Stimulated activated CD8-positive, alpha-beta memory T cell treated with anti-CD3 and anti-CD28 coated beads, Interleukin-15, amount 100 ng/mL, for 4 hours (primary cell): ENCODE measurements around the gene PIP5K1B.

Experiments
- DNase-seq, 2 donors: peaks; one replicate each; pipeline ENCODE4 v3.0.0-alpha.2; 2020; ENCODE audit warnings: low read depth in 2 of 2

Gene PIP5K1B

DNA sequence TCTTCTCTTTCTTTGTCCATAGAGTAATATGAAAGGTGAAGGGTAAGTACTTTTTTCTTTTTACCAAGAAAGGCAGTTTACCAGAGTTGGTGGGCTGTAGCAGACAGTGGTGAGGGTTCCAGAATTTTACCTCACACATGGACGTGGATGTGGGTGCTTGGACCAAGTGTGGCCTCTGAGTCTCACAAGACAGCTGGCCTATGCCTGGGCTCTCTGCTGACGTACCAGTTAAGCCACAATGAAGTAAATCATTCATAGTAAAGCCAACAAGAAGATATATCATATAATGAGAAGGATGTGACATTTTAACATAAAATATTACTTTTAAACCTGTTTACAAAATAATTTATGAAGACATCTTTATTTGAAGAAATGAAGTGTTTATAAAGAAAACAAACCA, 202.9 kb downstream of the PIP5K1B start:
- no peak for DNase-seq

- no peak for DNase-seq
These were observed 207.5 kb downstream of the PIP5K1B start for GRCh38 chr9:68912561-68912960.

DNA sequence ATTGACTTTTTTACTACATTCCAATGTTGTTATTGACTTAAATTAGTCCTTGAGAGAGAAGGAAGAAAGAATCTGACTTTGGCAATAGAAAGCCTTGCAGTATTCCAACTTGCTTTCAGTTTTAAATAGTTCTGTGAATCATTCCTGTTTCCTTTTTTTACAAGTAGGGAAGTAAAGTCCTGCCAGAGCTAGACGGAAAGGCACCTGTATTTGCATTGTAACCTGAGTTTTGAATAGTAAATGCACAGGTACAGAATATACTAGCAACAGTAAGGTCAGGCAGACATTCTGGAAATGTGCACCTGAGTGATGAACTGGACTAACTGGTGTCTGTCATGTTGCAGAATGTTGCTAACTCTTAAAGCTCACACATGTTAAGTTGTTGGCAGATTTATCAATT, 208.0 kb downstream of the PIP5K1B start:
- no peak for DNase-seq

GRCh38 chr9:68914751-68915150, 209.7 kb downstream of the PIP5K1B start:
- DNase-seq, result no peak

GRCh38 chr9:68919661-68920060, 214.6 kb downstream of the PIP5K1B start:
- DNase-seq, result no peak

- no peak for DNase-seq
These were observed 215.9 kb downstream of the PIP5K1B start for GRCh38 chr9:68920921-68921320.

DNA sequence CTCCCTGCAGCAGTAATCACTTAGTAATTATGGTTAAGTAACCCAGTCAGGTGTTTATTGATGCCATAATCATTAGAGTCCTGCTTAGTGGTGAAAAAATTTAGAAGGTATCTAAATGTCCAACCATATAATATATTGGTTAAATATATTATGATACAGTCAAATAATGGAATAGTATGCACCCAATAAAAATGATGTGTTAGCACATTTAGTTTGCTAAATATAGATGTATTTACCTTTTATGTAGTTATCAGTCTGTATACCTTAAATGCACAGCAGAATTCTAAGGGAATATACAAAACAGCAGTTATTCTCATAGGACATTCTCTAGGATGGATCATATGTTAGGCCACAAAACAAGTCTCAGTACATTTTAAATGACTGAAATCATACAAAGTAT, 218.4 kb downstream of the PIP5K1B start:
- no peak for DNase-seq

- no peak for DNase-seq
These were observed 220.1 kb downstream of the PIP5K1B start for GRCh38 chr9:68925175-68925574.

DNA sequence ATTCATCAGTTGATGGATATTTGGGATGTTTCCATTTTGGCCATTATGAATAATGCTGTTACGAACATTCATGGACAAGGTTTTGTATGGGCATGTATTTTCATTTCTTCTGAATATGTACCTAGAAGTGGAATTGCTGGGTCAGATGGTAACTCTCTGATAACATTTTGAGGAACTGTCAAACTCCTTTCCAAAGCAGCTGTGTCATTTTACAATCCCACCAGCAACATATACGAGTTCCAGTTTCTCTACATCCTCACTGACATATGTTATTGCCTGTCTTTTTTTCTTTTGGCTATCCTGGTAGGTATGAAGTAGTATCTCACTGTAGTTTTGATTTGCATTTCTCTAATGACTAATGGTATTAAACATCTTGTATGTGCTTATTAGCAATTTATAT, 222.1 kb downstream of the PIP5K1B start:
- no peak for DNase-seq

DNA sequence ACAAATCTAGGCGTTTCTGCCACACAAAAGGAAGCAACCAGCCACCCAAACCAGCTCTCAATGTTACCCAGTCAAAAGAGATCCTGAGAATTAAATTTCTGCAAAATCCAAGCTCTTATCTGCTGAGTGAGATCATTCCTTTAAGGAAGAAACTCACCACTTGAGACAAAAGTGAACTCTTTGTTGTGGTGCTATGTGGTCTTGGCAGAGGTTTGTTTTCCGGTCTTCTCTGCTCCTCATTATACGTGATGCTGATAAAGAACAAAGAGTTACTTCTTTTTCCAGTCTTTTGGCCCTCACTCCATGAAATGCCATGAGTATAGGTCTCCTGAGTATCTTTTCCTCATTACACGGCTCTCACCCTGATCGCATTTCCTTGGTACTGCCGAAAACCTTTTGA, 226.8 kb downstream of the PIP5K1B start:
- DNase-seq, result no peak

- DNase-seq, result no peak
These were observed 227.4 kb downstream of the PIP5K1B start for GRCh38 chr9:68932458-68932857.

GRCh38 chr9:68933434-68934328, 228.6 kb downstream of the PIP5K1B start:
- no peak for DNase-seq

DNA sequence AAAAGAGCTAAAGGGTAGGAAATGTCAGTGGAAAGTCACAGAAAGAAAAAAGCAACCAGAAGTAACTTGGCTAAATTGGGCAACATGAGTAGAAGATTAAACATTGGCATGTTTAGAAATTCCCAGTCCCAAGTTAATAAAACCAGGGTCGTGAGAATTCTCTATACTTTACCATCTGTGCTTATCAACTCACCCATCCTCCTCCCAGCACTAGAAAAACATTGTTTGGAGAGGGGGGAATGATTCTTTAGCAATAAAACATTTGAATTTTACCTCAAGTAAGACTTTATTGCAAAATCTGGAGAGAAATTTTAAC, 229.2 kb downstream of the PIP5K1B start:
- no peak for DNase-seq

DNA sequence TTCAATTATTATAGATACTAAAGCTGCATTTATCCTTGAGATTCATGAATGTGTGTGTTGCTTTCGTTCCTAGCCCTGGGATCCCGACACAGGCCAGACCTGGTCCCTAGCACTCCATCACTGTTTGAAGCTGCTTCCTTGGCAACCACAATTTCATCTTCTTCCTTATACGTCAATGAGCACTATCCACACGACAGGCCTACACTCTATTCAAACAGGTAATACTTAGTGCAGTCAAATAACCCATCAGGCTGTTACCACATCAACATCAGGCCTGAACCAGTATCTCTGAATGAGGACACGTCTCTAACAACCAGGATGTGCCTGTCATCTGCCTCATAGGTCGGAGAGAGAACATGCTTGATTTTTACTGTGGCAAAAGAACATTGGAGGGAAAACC, 235.5 kb downstream of the PIP5K1B start:
- DNase-seq, result no peak

GRCh38 chr9:68941780-68942459, 236.9 kb downstream of the PIP5K1B start:
- no peak for DNase-seq

DNA sequence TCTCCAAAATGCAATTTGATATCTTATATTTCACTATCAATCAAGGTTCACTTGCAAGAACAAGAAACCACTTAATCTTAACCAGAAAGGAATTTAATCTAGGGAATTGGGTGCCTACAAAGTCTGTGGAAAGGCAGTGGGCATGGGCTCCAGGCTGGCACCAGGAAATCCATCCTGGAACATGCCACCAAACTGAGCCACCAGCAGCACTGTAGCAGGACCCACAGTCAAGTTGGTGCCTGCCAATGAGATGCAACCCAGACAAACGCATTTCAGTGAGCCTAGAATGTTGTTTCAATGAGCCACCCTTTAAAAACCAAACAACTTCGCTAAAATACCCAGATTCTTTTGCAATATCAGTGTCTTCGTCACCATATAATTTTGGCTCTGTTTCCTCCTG, 237.8 kb downstream of the PIP5K1B start:
- DNase-seq, result no peak

- no peak for DNase-seq
These were observed 242.0 kb downstream of the PIP5K1B start for GRCh38 chr9:68947015-68947414.

DNA sequence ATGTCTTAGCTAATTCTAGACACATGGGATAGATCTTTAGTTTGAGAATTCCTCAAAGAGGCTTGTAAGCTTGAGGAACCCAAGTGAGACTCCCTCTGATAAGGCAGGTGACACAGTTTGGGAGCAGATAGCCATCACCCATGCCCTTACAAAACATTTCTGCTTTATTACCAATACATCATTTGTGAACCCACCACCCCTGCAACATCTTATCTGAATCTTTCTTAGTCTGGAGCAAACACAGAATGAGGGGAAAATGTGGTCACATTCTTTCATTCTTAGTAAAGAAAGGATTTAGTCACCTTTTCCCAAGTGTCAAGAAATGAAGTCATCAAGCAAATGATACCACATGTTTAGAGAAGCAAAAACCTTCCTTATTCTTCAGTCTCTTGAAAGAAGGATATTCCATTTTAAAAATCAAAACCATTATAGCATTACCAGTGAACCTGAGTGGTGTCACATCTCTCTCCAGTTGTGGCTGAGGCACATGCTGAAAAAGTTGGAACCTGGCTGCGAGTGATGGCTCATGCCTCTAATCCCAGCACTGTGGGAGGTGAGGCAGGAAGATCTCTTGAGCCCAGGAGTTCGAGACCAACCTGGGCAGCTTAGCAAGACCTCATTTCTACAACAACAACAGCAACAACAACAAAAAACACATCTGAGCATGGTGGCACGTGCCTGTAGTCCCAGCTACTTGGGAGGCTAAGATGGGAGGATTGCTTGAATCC, 243.0 kb downstream of the PIP5K1B start:
- no peak for DNase-seq

GRCh38 chr9:68949271-68950000, 244.4 kb downstream of the PIP5K1B start:
- DNase-seq, result no peak

DNA sequence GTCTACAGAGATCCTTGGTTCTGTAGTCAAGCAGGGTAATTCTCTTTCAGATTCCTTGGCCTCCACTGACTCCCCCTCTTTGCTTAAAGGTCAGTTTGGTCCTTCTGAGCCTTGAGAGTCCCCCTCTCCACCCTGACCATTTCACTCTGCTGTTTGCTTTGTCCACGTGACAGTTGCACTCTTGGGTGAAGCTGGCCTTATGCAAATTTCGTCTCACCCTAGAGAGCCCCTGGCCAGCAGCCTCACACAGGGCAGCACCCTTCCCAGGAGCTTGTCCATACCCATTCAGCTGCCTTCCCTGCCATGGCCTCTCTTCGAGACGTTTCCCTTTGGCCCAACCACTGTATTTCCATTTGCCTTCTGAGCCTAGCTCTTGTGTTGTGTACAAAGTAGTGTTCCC, 245.1 kb downstream of the PIP5K1B start:
- no peak for DNase-seq

DNA sequence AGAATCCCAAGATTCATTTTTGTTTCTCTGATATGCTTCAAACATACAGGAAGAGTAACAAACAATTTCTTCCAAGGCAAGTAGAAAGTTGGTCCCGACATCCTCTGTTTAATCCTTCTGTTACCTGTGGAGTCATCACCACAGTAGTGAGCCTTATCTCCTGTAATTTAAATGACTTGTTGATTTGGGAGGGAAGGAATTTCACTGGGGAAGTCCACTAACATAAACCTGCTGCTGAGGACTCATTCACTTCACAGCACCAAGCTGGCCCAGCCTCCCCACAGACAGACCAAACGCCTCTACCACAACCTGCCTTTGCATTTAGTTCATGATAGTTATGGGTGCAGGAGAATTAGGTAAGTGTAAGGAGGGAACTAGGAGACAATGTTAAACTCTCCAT, 245.6 kb downstream of the PIP5K1B start:
- no peak for DNase-seq
